ENCODE data around the gene DIDO1.

DIDO1 gene

DNA sequence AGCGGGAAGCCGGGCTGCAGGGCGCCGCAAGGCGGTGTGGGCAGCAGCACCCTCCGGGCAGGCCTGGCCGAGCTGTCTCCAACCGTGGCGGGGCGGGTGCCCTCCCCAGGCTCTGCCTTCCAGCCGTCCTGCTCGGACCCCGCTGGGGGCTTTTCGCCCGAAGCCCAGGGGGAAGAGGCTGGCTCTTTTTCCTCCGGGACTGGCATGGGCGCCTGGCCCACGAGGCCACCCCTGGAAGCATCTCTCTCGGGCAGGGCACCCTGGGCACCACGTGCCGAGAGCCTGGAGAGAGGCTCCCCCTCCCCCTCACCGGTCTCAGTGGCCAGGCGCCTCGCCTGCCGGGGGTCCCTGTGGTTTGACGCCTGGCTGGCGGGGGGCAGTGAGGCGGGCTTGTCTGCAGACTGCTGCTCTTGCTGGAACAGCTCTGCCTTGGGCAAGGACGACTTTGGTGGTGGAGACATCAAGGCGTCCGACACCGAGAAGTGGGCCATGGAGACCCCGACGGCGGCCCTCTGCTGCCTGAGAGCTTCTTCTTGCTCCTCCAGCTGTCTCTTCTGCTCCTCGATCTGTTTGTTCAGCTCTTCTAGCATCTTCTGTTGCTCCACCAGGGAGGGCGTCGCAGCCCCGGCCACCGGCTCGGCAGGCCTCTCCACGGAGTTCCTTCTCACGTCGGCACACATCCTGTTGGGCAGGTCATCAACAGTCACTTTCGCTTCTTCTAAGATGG, 45.2 kb downstream of the DIDO1 start:
- no peak for DNase-seq (ENCODE audit: low read depth in 2 of 3, low spot score in 1 of 3)

DNA sequence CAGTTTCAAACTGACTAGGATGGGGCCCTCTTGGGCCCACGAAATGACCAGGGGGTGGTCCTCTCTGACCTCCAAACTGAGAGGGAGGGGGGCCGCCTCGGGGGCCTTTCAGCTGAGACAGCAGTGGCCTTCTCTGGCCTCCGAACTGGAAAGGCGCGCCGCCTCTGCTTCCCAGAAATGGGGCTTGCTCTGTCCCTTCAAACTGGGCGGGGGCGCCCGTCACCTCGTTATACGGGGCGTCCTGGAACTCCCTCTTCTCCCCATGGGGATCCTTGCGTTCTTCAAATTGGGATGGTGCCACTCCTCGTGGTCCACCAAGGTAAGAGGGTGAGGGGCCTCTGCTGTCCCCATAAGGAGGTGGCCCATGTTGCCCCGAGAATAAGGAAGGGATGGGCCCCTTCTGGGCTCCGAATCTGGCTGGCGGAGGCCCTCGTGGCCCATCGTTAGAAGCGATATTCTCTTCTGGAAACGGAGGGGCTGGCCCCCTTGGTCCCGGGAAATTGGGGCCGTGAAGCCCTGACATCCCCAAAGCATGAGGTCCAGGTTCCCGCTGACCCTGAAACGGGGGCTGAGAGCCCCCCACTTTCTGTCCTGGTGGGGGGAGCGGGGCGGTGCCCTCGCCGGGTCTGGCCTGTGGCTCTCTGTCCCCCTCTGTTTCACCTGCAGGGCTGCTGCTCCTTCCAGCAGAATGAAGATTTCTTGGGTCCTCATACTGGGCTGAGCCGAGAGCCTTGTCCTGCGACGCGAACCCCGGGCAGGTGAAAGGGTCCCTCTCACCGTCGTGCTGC, 46.0 kb downstream of the DIDO1 start:
- no peak for DNase-seq (ENCODE audit: low read depth in 2 of 3, low spot score in 1 of 3)

DNA sequence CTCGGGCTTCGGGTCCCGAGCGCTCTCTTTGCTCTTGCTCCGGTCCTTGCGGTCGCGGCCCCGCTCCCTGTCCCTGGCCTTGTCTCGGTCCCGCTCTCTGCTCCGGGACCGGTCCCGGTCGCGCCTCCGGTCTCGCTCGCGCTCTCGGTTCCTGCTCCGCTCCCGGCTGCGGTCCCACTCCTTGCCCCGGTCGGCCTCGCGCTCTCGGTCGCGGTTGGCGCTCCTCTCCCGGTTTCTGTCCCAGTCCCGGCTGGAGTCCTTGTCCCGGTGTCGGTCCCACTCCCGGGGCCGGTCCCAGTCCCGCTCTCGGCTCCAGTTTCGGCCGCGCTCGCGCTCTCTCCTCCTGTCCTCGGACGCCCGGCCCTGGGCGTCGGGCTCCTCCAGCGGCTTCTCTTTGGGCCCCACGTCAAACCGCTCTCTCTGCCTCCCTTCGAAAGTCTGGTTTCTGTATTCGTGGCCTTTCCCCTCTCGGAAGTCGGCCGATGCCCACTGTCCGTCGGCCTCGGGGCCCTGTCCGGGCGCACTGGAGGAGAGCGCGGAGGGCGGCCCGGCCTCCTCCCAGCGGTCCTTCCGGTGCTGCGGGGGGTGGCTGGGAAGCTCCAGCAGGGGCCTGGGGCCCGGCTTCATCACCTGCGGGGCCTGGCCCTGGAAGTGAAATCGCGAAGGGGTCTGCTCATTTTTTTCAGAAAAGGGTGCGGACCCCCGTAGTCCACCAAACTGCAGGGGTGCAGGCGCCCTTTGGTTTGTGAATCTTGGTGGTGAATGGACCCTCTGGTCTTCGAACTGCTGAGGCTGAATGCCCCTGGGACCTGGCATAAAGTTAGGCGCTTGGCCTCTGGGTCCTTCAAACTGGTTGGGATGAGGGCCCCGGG, 46.8 kb downstream of the DIDO1 start:
- no peak for DNase-seq (ENCODE audit: low read depth in 2 of 3, low spot score in 1 of 3)

DNA sequence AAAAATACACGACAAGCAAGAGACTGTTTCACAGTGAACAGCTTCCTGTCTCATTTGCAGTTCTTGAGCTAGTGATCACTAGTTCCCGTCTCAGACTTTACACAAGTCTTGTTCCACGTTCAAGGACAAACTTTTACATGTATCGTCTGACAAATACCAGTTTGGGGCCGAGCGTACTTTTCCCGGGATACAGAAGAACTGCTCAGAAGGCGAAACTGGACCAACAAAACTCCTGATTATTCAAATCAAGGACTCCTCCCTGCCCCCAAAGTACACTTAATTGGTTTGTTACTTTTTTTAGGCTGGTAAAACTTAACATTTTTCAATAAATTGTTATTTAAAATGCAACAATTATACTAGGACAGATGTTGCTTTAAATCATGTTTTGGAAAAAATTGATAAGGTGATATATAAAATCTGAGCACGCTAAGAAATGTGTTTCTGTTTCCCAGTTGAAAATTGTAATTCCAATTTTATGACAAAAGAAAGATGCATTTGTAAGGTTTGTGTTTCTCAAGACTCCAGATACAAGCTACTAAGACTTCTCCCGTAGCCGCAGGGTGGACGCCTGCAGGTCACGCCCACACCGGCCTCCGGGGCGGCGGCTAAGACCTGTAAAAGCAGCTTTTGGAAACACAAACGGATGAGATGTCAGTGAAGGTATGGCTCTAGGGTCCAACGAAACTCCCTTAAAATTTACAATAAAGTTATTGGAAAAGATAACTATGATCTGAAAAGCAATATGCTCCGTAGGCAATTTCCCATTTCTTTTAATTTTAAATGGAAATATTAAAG, 47.9 kb downstream of the DIDO1 start:
- DNase-seq (ENCODE audit: low read depth in 2 of 3, low spot score in 1 of 3): no peak

GRCh38 chr20:62876902-62877816, 49.1 kb downstream of the DIDO1 start:
- DNase-seq (ENCODE audit: low read depth in 2 of 3, low spot score in 1 of 3): no peak

GRCh38 chr20:62876501-62876901, 49.8 kb downstream of the DIDO1 start:
- no peak for DNase-seq (ENCODE audit: low read depth in 2 of 3, low spot score in 1 of 3)

GRCh38 chr20:62875419-62876361, 50.6 kb downstream of the DIDO1 start:
- no peak for DNase-seq (ENCODE audit: low read depth in 2 of 3, low spot score in 1 of 3)

DNA sequence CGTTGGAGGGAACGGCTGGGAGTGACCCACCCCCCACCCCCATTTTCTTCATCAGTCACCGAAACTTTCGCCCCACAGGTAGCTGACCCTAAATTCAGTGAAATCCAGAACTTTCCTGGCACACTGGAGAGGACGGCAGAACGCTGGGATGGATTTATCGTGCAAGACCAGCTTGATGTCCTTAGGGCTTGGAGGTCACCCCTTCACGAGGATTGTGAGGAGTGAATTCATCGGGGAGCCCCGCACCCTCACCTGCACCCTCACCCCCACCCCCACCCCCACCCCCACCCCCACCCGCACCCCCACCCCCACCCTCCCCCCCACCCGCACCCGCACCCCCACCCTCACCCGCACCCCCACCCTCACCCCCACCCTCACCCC, 51.4 kb downstream of the DIDO1 start:
- no peak for DNase-seq (ENCODE audit: low read depth in 2 of 3, low spot score in 1 of 3)

- peak in 1 of 3 donors; percentile 30 for DNase-seq (ENCODE audit: low read depth in 2 of 3, low spot score in 1 of 3)
Observed at GRCh38 chr20:62873681-62874031, 52.6 kb downstream of the DIDO1 start.

DNA sequence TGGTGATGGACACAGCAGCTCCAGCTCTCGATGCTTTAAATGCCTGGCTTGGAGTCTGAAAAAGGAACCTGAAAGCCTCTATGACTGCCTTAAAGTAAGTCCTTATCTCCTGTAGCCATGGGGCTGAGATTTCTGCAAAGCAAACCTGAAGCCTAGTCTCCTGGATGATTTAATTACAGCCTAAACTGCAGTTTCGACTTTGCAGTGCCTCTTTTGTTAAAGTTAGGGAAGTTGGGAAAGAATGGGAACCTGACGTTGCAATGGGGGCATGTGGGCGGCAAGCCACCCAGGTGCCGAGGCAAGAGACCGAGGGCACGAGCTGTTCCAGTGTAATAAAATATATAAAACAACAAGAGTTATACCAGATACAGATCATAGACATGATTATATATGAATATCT, 53.0 kb downstream of the DIDO1 start:
- DNase-seq (ENCODE audit: low read depth in 2 of 3, low spot score in 1 of 3): no peak

- DNase-seq (ENCODE audit: low read depth in 2 of 3, low spot score in 1 of 3): no peak
Observed at GRCh38 chr20:62872862-62873261, 53.4 kb downstream of the DIDO1 start.

DNA sequence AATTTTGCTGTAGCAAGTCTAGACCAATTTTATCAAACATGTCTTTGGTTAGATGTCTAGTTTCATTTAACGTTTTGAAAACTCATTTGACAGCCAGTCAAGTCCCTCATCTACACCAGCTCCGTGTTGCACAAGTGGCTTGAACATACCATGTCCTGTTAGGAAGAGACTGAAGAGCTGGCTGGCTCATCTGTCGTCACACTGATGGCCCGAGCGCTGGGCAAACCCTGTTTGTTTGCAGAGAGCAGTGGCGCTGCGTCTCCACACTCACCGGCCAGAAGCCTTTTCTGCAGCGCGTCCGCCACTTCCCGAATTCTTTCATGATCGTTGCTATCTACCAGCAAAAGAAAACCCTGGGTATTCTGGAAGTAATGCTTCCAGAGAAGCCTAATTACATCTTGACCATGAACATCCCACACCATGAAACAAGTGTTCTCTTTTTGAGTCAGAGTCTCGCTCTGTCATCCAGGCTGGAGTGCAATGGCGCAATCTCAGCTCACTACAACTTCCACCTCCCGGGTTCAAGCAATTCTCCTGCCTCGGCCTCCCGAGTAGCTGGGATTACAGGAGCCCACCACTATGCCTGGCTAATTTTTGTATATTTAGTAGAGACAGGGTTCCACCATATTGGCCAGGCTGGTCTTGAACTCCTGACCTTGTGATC, 54.0 kb downstream of the DIDO1 start:
- no peak for DNase-seq (ENCODE audit: low read depth in 2 of 3, low spot score in 1 of 3)

- DNase-seq (ENCODE audit: low read depth in 2 of 3, low spot score in 1 of 3): no peak
Observed at GRCh38 chr20:62864207-62864606, 62.1 kb downstream of the DIDO1 start.

- peak; percentile 85 to 97 (median 92) for DNase-seq (ENCODE audit: low read depth in 2 of 3, low spot score in 1 of 3)
Observed at GRCh38 chr20:62861726-62862336, 64.5 kb downstream of the DIDO1 start, which contains the start of gene TCFL5. Gene TCFL5 (minus strand): TSS chr20:62861822. CDS start chr20:62861670, 152 bp downstream.

DNA sequence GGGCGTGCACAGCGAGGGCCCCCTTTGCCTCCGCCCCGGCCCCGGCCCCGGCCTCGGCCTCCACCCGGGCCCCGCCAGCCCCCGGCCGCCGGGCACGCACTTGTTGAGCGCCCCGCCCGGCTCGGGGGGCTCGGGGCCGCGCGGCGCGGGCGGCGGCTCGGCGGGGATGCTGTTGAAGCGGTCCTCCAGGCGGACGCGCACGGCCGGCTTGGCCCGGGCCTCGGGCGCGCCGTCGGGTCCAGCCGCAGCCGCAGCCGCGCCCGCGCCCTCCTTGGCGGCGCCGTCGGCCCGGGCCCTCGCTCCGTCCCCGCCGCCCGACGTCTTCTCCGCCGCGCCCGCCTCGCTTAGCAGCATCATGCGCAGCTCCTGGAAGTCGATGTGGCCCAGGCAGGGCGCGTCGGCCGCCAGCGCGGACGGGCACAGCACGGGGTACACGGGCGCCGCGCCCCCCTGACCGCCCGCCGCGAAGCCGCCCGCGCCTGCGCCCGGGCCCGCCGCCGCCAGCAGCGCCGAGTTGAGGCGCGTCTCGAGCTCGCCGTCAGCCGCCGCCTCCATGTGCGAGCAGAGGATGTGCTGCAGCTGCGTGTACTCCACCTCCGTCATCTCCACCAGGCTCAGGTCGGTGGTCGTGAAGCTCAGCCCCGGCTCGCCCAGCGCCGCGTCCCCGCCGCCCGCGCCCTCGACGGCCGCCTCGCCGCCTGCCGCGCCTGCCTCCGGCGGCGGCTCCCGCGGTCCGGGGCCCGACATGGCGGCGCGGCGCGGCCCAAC, 65.2 kb downstream of the DIDO1 start:
- peak in 1 of 3 donors; percentile 12 for DNase-seq (ENCODE audit: low read depth in 2 of 3, low spot score in 1 of 3)

DNA sequence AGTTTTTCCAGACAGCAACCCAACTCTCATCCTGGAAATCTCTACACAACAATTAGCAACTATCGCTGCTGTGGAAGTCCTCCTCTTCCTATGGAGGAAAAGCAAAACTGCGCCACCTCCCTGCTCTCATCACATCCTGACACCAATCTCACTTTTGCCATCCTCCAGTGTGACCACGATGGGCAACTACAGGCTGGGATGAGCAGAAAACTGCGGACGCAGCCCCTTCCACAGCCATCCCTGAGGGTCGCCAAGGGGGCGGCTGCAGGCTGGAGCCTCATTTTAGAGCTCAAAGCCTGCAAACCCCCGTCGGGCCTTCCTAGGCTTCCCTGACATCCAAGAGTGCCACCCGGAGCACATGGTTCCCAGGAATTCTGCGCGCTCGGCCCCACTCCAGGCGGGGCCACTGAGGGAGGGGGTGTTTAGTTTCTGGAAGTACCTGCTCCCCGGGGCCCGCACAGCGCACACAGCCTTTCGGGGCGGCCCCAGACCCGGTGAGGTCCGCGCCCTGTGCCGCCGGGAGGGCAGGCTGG, 65.8 kb downstream of the DIDO1 start:
- no peak for DNase-seq (ENCODE audit: low read depth in 2 of 3, low spot score in 1 of 3)

DNA sequence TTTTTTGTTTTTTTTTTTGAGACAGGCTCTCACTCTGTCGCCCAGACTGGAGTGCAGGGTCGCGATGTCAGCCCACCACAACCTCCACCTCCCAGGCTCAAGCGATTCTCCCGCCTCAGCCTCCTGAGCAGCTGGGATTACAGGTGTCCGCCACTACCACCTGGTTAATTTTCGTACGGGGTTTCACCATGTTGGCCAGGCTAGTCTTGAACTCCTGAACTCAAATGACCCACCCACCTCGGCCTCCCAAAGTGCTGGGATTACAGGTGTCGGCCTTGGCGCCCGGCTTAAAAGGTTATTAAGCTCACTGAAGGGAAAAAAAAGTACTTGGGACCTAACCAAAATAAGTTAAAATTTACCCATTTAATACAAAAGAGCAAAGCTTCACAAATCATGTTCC, 66.6 kb downstream of the DIDO1 start:
- DNase-seq (ENCODE audit: low read depth in 2 of 3, low spot score in 1 of 3): no peak
